BLaER1 treated with 17β-estradiol and CSF1 and Interleukin-3, amounts not matched to agents 10 nM and 100 nM (cell line): ENCODE results near the gene ABHD5.
A peak's percentile ranks its signal among the peaks of the same experiment; 100 is the strongest.

Experiments used
- H3K27ac ChIP-seq, 11 experiments: shearing (Covaris generic); formaldehyde crosslinking; 2 replicates each; pipeline ENCODE4 v1.8.1; 2022
- H3K27me3 ChIP-seq, 11 experiments: shearing (Covaris generic); formaldehyde crosslinking; 2 replicates each; pipeline ENCODE4 v1.8.1; 2022
- H3K36me3 ChIP-seq, 11 experiments: shearing (Covaris generic); formaldehyde crosslinking; 2 replicates each; pipeline ENCODE4 v1.8.1; 2022
- H3K4me1 ChIP-seq, 10 experiments: shearing (Covaris generic); formaldehyde crosslinking; 2 replicates each; pipeline ENCODE4 v1.8.1; 2022
- H3K4me2 ChIP-seq, 11 experiments: shearing (Covaris generic); formaldehyde crosslinking; 2 replicates each; pipeline ENCODE4 v1.8.1; 2022
- H3K4me3 ChIP-seq, 10 experiments: shearing (Covaris generic); formaldehyde crosslinking; 2 replicates each; pipeline ENCODE4 v1.8.1; 2022
- H3K9ac ChIP-seq, 11 experiments: shearing (Covaris generic); formaldehyde crosslinking; 2 replicates each; pipeline ENCODE4 v1.8.1; 2022
- H3K9me3 ChIP-seq, 11 experiments: shearing (Covaris generic); formaldehyde crosslinking; replicated peaks in 1 of 11; 2 replicates each; pipeline ENCODE4 v1.8.1; 2022
- H4K20me1 ChIP-seq, 11 experiments: shearing (Covaris generic); formaldehyde crosslinking; 2 replicates each; pipeline ENCODE4 v1.8.1; 2022
- Cebpa-rat ChIP-seq, 11 experiments: shearing (Covaris generic); IDR thresholded peaks; 2 replicates each; pipeline ENCODE4 v1.8.1; 2022

ABHD5 gene

GRCh38 chr3:43779850-43780249 is 89.1 kb downstream of the ABHD5 start:
- Histone ChIP-seq H3K36me3 (no peaks in the 10 kb centered on the region), H3K4me3 (no peak overlapping the region), H4K20me1 (no peaks in the 10 kb centered on the region), H3K4me1 (peaks cover 0 to 20% (median 10%) of the 10 kb centered on the region in 10 experiments; a peak in 11 of 20 replicates), H3K4me2 (peak overlapping the region in 1 of 11 experiments; percentile 6; a peak in 1 of 22 replicates), H3K9ac (no peak overlapping the region), H3K9me3 (peaks cover 0 to 35% (median 24%) of the 10 kb centered on the region in 11 experiments; a peak in 18 of 22 replicates), H3K27ac (no peak overlapping the region), H3K27me3 (no peaks in the 10 kb centered on the region)
- no peak for TF ChIP-seq Cebpa-rat (IDR thresholded peaks at IDR 0.05)

- no peak overlapping the region for H3K27ac ChIP-seq
Measured at GRCh38 chr3:43782541-43782940, 91.8 kb downstream of the ABHD5 start.

More at GRCh38 chr3:43782541-43782940, 91.8 kb downstream of the ABHD5 start:
- Histone ChIP-seq H3K4me3 (no peak overlapping the region), H3K9ac (no peak overlapping the region), H3K4me1 (peaks cover 9 to 46% (median 34%) of the 10 kb centered on the region in 10 experiments; a peak in 19 of 20 replicates), H4K20me1 (no peaks in the 10 kb centered on the region), H3K27me3 (no peaks in the 10 kb centered on the region), H3K9me3 (peaks cover 0 to 35% (median 25%) of the 10 kb centered on the region in 11 experiments; a peak in 18 of 22 replicates), H3K4me2 (peak overlapping the region in 6 of 11 experiments; percentile 5 to 62 (median 48); a peak in 10 of 22 replicates), H3K36me3 (no peaks in the 10 kb centered on the region)
- TF ChIP-seq Cebpa-rat (IDR thresholded peaks at IDR 0.05), result no peak
